Colon (tissue), 2 donors: ENCODE data around the gene OR4A5.
"Not testable (repeated sequence)": the region's sequence is repeated elsewhere in the genome, so short reads cannot be mapped to it uniquely, and the experiment has no call there.

ENCODE experiments used
- FAIRE-seq: peaks from 2 replicates; lab custom pipeline; 2012; peaks lifted over from hg19 to GRCh38; lab: Jason Lieb, UNC
- donor health status: control.
- donor health status: control.

The OR4A5 gene, protein sequence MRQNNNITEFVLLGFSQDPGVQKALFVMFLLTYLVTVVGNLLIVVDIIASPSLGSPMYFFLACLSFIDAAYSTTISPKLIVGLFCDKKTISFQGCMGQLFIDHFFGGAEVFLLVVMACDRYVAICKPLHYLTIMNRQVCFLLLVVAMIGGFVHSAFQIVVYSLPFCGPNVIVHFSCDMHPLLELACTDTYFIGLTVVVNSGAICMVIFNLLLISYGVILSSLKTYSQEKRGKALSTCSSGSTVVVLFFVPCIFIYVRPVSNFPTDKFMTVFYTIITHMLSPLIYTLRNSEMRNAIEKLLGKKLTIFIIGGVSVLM

DNA sequence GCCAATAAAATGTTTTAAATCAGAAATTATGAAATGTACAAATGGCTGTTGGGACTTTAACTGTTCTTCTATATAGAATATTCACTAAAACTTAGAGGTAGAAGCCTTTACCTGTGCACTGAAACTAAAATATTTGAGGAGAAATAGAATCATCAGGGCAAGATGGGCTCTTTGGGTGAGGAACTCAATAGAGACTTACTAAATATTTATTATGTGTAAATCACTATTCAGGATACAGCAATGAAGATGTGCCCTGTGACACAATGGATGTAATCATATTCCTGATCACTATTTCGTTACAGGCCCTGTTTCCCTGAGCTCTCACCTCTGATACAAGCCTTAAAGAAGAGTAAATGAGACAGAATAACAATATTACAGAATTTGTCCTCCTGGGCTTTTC is at the start of gene OR4A5:
OR4A5 (plus strand) TSS at position 301 of the 400 bp plus-strand sequence; CDS start at position 354, 53 bp downstream.
- FAIRE-seq = not testable (repeated sequence)

GRCh38 chr11:54720094-54720493 is 13.5 kb downstream of the OR4A5 start:
- not testable (repeated sequence) for FAIRE-seq
